ENCODE data around the gene SELENOH.

- no peak for TF ChIP-seq POLR2A (IDR thresholded peaks at IDR 0.05)
- TF ChIP-seq CTCF (IDR thresholded peaks at IDR 0.05): no peak
Measured at GRCh38 chr11:57775491-57775890, 34.2 kb downstream of the SELENOH start.

All from gastroesophageal sphincter (tissue), 3 donors.